CMK (cell line): ENCODE data around the gene PDE4D.

ENCODE experiments used
- DNase-seq: peaks from one replicate; pipeline ENCODE4 v3.0.0-alpha.2; 2010; ENCODE audit warnings: low read depth

Gene PDE4D

DNA sequence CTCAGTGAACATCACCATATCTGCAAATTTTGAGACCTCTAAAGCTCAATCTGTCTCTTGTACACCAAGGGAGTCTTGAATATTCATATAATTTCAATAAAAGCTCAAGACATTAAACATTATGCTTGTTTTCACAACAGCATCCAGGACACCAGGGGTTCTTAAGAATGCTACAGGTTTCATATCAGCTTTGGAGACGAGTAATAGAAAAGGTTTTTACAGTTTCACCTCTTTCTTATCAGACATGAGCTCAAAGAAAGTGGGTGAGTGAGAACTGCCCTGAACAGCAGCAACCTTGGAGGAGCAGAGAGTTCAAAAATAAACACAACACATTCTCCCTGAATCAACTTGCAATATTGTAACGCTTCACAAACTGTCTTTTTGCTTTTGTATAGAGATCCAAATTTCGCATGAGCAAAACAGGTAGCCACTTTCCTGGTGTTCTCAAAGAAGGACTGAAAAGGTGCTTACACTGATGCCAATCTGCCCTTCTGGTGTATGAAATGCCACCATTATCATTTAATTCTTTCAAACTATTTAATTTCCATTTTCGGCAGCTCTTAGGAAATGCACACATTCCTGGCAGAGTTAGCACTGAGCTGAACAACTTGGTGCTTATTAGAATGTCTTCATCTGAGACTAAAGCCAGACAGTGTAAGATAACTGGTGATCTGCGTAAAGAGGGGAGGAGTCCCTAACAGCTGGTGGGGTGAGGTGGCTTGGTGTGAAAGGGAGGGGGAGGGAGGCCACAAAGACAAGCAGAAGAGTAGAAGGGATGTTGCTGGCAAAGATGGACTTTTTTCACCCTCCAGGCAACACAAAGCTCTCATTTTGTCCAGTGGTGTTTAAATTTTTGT, 535.3 kb downstream of the PDE4D start:
- no peak for DNase-seq

GRCh38 chr5:59357381-59357977, 536.0 kb downstream of the PDE4D start:
- no peak for DNase-seq

DNA sequence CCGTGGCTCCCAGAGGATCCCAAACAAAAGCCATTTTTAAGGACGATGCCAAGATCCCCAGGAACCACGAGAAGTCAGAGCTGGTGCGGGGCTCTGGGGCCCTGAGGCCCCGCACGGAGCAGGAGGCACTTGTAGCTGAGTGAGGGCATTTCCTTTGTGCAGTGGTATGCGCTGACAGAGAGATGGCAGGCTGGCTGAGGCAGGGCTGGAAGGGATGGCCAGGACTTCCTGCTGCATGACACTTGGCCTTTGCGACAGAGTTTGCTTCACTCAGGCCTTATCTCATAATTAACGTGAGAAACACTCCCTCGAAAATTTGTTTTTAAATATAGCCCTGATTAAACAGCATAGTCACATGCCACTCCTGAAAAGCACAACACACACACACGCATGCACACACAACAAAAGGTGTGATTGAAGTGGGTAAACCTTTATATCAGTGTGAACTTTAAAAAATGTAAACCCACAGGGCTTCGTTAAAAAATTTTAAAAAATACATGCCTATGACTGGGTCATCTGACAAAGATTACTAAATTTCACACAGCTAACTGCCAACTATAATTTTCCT, 536.6 kb downstream of the PDE4D start:
- DNase-seq, result no peak

GRCh38 chr5:59354811-59355210, 538.7 kb downstream of the PDE4D start:
- DNase-seq, result no peak

DNA sequence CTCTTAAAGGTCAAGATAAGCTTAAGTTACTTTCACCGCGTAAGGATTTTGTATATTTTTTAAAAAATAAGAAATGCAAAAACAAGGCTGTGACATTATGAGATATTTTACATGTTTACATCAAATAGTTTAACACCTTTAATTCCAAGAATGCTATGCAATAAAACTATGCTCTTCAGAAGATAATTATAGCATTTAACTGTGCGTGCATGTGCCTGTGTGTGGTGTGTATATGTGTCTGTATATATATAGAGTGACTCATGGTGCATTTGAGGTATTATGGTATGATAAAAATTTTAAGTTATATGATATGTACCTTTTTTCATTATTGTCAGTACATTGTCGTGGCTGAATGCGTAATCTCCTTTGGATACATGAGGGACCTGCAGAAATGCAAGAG, 539.3 kb downstream of the PDE4D start:
- DNase-seq, result no peak

- DNase-seq, result no peak
These were observed 542.3 kb downstream of the PDE4D start for GRCh38 chr5:59351076-59351794.

DNA sequence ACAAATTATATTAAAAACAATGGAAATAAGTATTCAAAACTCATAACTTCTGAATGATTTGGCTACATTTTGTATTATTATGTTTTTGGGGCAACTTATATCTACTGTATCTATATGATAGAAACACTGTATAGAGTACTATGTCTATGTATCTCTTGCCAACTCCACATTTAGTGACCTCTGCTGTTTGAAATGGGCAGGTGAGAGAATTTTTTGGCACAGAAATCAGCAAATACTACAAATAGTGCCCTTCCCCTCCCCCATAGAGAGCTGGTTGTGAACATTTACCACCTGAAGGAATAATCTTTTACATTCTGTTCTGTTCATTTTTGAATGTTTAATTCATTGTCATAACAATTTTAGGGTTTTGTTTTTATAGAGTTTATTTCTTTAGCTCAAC, 545.3 kb downstream of the PDE4D start:
- no peak for DNase-seq

- no peak for DNase-seq
These were observed 546.5 kb downstream of the PDE4D start for GRCh38 chr5:59346982-59347381.

DNA sequence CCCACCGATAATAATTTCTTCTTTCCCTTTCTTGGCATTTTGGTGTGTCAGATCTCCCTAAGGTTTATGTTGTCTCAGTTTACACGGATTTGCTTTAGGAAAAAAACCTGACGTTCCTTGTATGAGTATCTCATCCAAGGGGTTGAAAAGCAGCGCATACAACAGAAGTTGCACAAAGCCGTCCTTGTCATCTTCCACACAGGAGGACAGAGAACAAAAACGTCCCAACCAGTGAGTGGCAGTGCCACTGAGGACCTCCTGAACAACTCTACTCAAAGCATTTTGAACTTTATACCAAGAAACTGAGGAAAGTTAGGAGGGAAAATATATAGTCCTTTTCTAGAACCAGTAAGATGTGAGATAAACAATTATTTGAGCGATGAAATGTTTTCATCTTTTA, 547.0 kb downstream of the PDE4D start:
- no peak for DNase-seq

- no peak for DNase-seq
These were observed 551.3 kb downstream of the PDE4D start for GRCh38 chr5:59342181-59342580.

GRCh38 chr5:59341760-59342159, 551.8 kb downstream of the PDE4D start:
- no peak for DNase-seq

DNA sequence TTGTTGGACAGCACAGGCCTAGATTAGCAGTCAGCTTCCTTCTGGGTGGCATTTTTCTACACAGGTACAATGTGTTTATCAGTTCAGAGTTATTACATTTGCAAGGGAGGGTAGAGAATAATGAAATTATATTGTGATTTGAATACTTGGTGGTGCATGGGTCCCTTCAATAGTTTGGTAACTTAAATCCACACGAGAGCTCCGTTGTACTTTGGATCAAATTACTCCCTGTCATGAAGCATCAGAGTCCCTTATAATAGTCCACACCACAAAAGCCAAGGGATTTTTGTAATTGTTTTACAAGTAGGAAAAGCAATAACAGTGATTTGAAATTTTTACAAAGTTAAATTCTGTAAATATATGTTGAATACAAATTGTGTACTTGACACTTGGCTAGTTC, 552.4 kb downstream of the PDE4D start:
- no peak for DNase-seq

DNA sequence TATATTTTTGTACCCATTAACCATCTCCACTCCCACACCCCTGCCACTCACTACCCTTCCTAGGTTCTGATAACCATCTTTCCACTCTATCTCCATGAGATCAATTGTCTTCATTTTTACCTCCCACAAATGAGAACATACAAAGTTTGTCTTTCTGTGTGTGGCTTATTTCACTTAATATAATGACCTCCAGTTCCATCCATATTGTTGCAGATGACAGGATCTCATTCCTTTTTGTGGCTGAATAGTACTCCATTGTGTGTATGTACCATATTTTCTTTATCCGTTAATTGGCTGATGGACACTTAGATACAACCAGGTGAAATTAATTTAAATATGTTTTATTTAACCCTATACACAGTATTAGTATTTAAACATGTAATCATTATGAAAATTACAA, 552.9 kb downstream of the PDE4D start:
- no peak for DNase-seq

GRCh38 chr5:59337240-59337639, 556.3 kb downstream of the PDE4D start:
- DNase-seq, result no peak

DNA sequence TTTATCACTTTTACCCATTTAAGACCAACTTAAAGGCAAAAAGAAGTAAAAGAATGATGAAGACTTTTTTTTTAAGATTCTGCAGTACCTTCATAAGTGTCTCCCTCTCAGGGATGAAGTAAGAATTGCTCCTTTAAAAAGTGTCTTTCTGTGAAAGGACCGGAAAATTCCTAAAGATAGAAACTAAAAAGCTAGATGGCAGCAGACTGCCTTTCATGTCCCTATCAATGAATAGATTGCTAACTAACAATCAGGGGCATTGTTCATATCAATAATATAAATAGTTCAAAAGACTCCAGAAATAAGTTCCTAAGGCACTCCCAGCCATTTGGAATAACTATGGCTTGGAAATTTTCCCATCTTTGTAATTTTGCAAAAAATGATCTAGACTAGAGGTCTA, 558.0 kb downstream of the PDE4D start:
- no peak for DNase-seq

DNA sequence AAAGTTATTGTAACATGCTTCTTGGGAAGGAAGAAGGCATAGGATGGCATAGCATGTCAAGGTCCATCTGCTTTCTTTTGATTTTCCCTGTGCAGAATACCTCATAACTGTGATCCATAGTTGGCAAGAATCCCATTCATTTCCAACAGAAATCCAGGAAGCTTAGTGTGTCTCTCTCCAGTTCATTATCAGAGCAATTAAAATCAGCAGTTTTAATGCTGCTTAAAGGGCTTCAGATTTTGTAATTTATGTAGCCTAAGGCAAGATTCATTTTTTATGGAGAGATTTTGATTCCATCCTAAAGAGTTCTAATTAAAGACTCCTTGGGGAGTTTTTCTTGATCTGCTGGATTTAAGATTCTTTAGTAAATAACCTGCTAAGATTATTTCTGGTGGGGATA, 560.1 kb downstream of the PDE4D start:
- DNase-seq, result no peak

- DNase-seq, result no peak
These were observed 561.1 kb downstream of the PDE4D start for GRCh38 chr5:59332236-59332973.

DNA sequence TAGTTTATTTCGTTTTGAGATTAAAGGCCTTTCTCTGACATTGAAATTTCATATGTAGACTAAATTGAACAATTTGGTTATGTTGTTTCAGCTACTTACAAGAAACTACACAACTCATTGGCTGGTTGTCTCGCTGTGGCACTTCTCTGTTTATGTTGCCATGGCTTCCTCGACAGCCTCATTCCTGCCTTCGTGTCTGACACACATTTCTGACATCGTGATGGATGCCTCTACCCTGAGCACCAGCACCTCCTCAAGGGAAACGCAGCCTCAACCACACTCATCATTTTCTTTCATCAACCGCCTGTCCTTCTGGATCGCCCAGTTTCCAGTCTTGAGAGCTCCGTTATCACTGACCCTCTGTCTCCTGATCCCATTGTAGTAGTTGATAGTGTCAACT, 562.8 kb downstream of the PDE4D start:
- DNase-seq, result no peak

DNA sequence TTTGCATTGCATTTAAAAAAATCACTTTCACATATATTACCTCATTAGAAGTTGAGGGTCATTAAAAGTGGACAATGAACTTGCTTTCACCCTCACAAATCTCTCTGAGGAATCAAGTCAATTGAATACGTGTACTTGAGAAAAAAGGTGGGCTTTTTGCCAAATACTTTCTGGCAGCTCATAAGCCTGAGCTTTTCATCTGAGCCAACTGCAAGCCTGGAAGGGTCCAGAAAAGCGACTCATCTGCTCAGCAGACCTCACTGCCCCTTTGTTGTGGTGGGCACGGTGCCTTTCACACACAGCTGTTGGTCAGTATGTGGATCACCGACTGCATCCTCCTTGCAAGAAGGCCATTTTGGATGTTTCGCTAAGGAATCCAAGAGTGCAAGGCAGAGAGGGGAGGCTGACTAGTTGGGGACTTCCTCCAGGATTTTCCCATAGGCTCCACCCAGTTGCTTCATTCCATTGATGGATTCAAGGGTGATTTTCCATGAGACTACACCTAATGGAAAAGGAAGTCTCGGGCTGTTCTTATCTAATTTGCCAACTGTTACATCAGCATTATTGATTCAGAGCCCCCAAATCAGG, 564.7 kb downstream of the PDE4D start:
- DNase-seq, result no peak

DNA sequence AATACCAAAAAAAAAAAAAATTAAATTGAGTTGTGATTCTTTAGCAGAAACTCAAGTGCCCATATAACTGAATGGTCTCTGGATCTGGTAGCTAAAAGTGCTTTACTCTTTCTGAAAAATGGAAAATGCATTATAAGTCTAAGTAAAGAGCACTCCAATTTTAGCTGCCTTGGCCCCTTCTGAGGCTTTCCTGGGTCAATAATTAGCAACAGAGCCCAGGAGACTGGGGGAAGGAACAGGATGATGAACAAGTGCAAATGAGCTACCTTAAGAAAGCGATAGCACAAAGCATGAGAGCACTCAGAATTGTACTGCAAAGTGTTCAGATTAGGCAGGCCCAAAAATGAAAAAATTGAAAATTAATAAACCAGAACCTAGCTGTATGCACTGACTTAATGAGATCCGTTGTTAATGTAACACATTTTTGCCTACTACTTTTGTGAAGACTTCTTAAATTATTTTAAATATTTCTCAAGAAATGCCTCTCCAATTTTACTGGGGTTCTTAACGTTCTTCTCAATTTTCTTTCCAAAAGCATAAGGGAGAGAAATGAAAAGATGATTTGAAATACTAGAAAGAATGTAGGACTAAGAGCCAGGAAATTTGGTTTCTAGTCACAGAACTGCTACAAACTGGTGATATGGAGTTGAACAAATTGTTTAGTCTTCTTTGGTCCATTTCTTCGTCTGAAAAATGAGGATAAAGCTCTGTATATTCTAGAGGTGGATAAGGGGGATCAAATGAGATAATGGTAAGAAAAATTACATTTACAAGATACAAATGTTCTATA, 566.1 kb downstream of the PDE4D start:
- no peak for DNase-seq

GRCh38 chr5:59326596-59326995, 566.9 kb downstream of the PDE4D start:
- no peak for DNase-seq
